SK-N-SH (cell line): ENCODE data around the gene CFAP126. TPM values are rescaled to one million over a fixed set of nuclear protein-coding genes. Genes with fewer than 3 reads are reported as not detected.
A peak's percentile ranks its signal among the peaks of the same experiment; 100 is the strongest.

Source experiments
- CTCF ChIA-PET: fragments of 300-600, 350-600 bp; formaldehyde crosslinking; extraction: SDS; loops from one replicate; lab custom pipeline; 2021; lab: Yijun Ruan, JAX
- POLR2A ChIA-PET: fragments of 350-600 bp; sonication (Branson Sonifier 250); formaldehyde crosslinking; extraction: SDS; loops from one replicate; lab custom pipeline; 2020; ENCODE audit warnings: antibody characterized with exemption, inconsistent platforms; lab: Yijun Ruan, JAX
- DNase-seq: peaks from one replicate; pipeline ENCODE4 v3.0.0; 2012
- H2AFZ ChIP-seq: fragments of 200-600 bp; sonication (generic); 2 replicates; pipeline ENCODE4 v1.8.1; 2016; ENCODE audit warnings: antibody characterized with exemption, mild to moderate bottlenecking, low read depth
- H3F3A ChIP-seq: fragments of 200-600 bp; sonication (generic); replicated peaks from 2 replicates; pipeline ENCODE3; 2016; ENCODE audit warnings: antibody characterized with exemption, mild to moderate bottlenecking; ENCODE audit not compliant: insufficient read depth
- H3K27ac ChIP-seq, 2 experiments: fragments of 200-500 bp in 1 of 2; fragments of 200-600 bp in 1 of 2; sonication (Bioruptor generic) in 1 of 2; sonication (generic), shearing (Covaris generic) in 1 of 2; 2 replicates each; pipeline versions ENCODE4 v1.5.1 to v1.6.1; 2014 to 2016; ENCODE audit warnings: low read depth in 2 of 2, inconsistent platforms in 1 of 2, low read length in 1 of 2, mild to moderate bottlenecking in 1 of 2, mixed read lengths in 1 of 2
- H3K27me3 ChIP-seq: fragments of 200-600 bp; sonication (generic), shearing (Covaris generic); 2 replicates; pipeline ENCODE4 v1.6.1; 2016; ENCODE audit warnings: mixed run types; ENCODE audit not compliant: insufficient read depth
- H3K36me3 ChIP-seq, 2 experiments: fragments of 200-500 bp in 1 of 2; fragments of 200-600 bp in 1 of 2; sonication (Bioruptor generic) in 1 of 2; sonication (generic) in 1 of 2; replicated peaks in 1 of 2; 2 replicates each; pipeline versions ENCODE3 to v1.5.1; 2014 to 2016; ENCODE audit warnings: low read length in 1 of 2, mild to moderate bottlenecking in 1 of 2; ENCODE audit not compliant: insufficient read depth in 2 of 2, control insufficient read depth in 1 of 2
- H3K4me1 ChIP-seq, 2 experiments: fragments of 200-500 bp in 1 of 2; fragments of 200-600 bp in 1 of 2; sonication (Bioruptor generic) in 1 of 2; sonication (generic), shearing (Covaris generic) in 1 of 2; 2 replicates each; pipeline versions ENCODE4 v1.5.1 to v1.6.1; 2014 to 2016; ENCODE audit warnings: low read depth in 1 of 2, low read length in 1 of 2, mixed run types in 1 of 2; ENCODE audit not compliant: insufficient read depth in 2 of 2, control insufficient read depth in 1 of 2
- H3K4me2 ChIP-seq: fragments of 200-600 bp; sonication (generic), shearing (Covaris generic); 2 replicates; pipeline ENCODE4 v1.6.1; 2017; ENCODE audit warnings: mixed run types
- H3K4me3 ChIP-seq, 2 experiments: fragments of 200-500 bp in 1 of 2; fragments of 200-600 bp in 1 of 2; sonication (Bioruptor generic) in 1 of 2; sonication (generic), shearing (Covaris generic) in 1 of 2; 2 replicates each; pipeline versions ENCODE4 v1.5.1 to v1.8.1; 2014 to 2016; ENCODE audit warnings: low read depth in 2 of 2, inconsistent platforms in 1 of 2, low read length in 1 of 2, mild to moderate bottlenecking in 1 of 2, mixed read lengths in 1 of 2, moderate library complexity in 1 of 2
- H3K79me2 ChIP-seq: fragments of 200-600 bp; sonication (generic); 2 replicates; pipeline ENCODE4 v1.8.1; 2017; ENCODE audit warnings: mild to moderate bottlenecking; ENCODE audit not compliant: insufficient read depth
- H3K9ac ChIP-seq: fragments of 200-600 bp; sonication (generic); 2 replicates; pipeline ENCODE4 v1.6.1; 2017; ENCODE audit warnings: mixed run types
- H3K9me2 ChIP-seq: fragments of 200-600 bp; sonication (generic); 2 replicates; pipeline ENCODE4 v1.6.1; 2017; ENCODE audit warnings: mixed run types
- H3K9me3 ChIP-seq: fragments of 200-600 bp; sonication (generic); 2 replicates; pipeline ENCODE4 v1.6.1; 2017; ENCODE audit warnings: mixed run types, mild to moderate bottlenecking, moderate library complexity
- H4K20me1 ChIP-seq: fragments of 200-600 bp; sonication (generic); 2 replicates; pipeline ENCODE4 v1.6.1; 2017; ENCODE audit warnings: mild to moderate bottlenecking, mixed run types; ENCODE audit not compliant: insufficient read depth
- CHD2 ChIP-seq: fragments of 150-350 bp; IDR thresholded peaks from 2 replicates; pipeline ENCODE4 v1.6.1; 2018; ENCODE audit warnings: low read length; ENCODE audit not compliant: partially characterized antibody
- ELF1 ChIP-seq: IDR thresholded peaks from 2 replicates; pipeline ENCODE4 v1.4.0; 2012
- EP300 ChIP-seq, 2 experiments: IDR thresholded peaks; 2 replicates each; pipeline versions ENCODE4 v1.4.0 to v1.6.1; 2012; ENCODE audit warnings: borderline replicate concordance in 1 of 2, low read depth in 1 of 2, low read length in 1 of 2
- FOSL2 ChIP-seq: IDR thresholded peaks from 2 replicates; pipeline ENCODE4 v1.4.0; 2012; ENCODE audit warnings: low read depth, mild to moderate bottlenecking, moderate library complexity, borderline replicate concordance
- FOXJ3 ChIP-seq: sonication (generic); formaldehyde crosslinking; IDR thresholded peaks from 2 replicates; pipeline ENCODE4 v1.5.1; 2020; ENCODE audit warnings: mild to moderate bottlenecking, missing genetic modification reagents
- FOXM1 ChIP-seq: IDR thresholded peaks from 2 replicates; pipeline ENCODE4 v1.4.0; 2012; ENCODE audit warnings: low read depth, mild to moderate bottlenecking
- GABPA ChIP-seq: IDR thresholded peaks from 2 replicates; pipeline ENCODE4 v1.4.0; 2012; ENCODE audit warnings: low read depth, mild to moderate bottlenecking
- GATA2 ChIP-seq: sonication (generic); formaldehyde crosslinking; IDR thresholded peaks from 2 replicates; pipeline ENCODE4 v1.5.0; 2020; ENCODE audit warnings: mild to moderate bottlenecking, missing genetic modification reagents
- JUND ChIP-seq: IDR thresholded peaks from 2 replicates; pipeline ENCODE4 v1.4.0; 2012
- MEF2A ChIP-seq: IDR thresholded peaks from 2 replicates; pipeline ENCODE4 v1.4.0; 2012; ENCODE audit warnings: low read depth, borderline replicate concordance
- MXI1 ChIP-seq: IDR thresholded peaks from 2 replicates; pipeline ENCODE4 v1.6.1; 2012; ENCODE audit warnings: mild to moderate bottlenecking, low read depth, low read length, improper control_type of control experiment
- NFIC ChIP-seq: IDR thresholded peaks from 2 replicates; pipeline ENCODE4 v1.4.0; 2012; ENCODE audit warnings: borderline replicate concordance
- NRF1 ChIP-seq: IDR thresholded peaks from 2 replicates; pipeline ENCODE4 v1.6.1; 2012; ENCODE audit warnings: low read depth, mild to moderate bottlenecking, low read length
- POLR2AphosphoS5 ChIP-seq: IDR thresholded peaks from 2 replicates; pipeline ENCODE4 v1.6.1; 2012; ENCODE audit warnings: low read depth, low read length
- RCOR1 ChIP-seq: fragments of 150-350 bp; IDR thresholded peaks from 2 replicates; pipeline ENCODE4 v1.6.1; 2017; ENCODE audit warnings: antibody characterized with exemption, low read length
- SIN3A ChIP-seq: IDR thresholded peaks from 2 replicates; pipeline ENCODE4 v1.6.1; 2012; ENCODE audit warnings: low read depth, mild to moderate bottlenecking, low read length, moderate library complexity, borderline replicate concordance
- SMC3 ChIP-seq: IDR thresholded peaks from 2 replicates; pipeline ENCODE4 v1.6.1; 2012; ENCODE audit warnings: low read depth, low read length, improper control_type of control experiment
- TAF1 ChIP-seq: IDR thresholded peaks from 2 replicates; pipeline ENCODE4 v1.6.1; 2012; ENCODE audit warnings: low read depth, mild to moderate bottlenecking, low read length, moderate library complexity, borderline replicate concordance
- TCF12 ChIP-seq: IDR thresholded peaks from 2 replicates; pipeline ENCODE4 v1.4.0; 2012
- TEAD4 ChIP-seq: IDR thresholded peaks from 2 replicates; pipeline ENCODE4 v1.4.0; 2012; ENCODE audit warnings: mild to moderate bottlenecking, borderline replicate concordance; ENCODE audit not compliant: insufficient read depth
- YY1 ChIP-seq: IDR thresholded peaks from 2 replicates; pipeline ENCODE4 v1.4.0; 2012; ENCODE audit warnings: low read depth, mild to moderate bottlenecking
- ZBTB33 ChIP-seq: IDR thresholded peaks from 2 replicates; pipeline ENCODE4 v1.4.0; 2012; ENCODE audit warnings: low read depth, borderline replicate concordance
- WGBS: methylation state at CpG from one replicate; pipeline ENCODE4 v1.1.6; 2017; ENCODE audit warnings: low lambda C conversion rate; 5-methylcytosine and 5-hydroxymethylcytosine counted together
- polyA plus RNA-seq, 3 experiments: library from polyadenylated mRNA; depleted of rRNA; stranded (reverse); fragments of >200 nt; gene quantifications; 2 replicates each; pipeline ENCODE4 v1.2.3, GENCODE V29; 2012
- TF ChIP-seq, protein P1 (sequence below): fragments of 200-600 bp; sonication (generic); IDR thresholded peaks from 2 replicates; pipeline ENCODE4 v1.6.1; 2017; ENCODE audit warnings: antibody characterized with exemption, mild to moderate bottlenecking, moderate library complexity
- TF ChIP-seq, protein P2 (sequence below): fragments of 150-350 bp; IDR thresholded peaks from 2 replicates; pipeline ENCODE4 v1.6.1; 2016; ENCODE audit warnings: mild to moderate bottlenecking, low read depth, low read length
- TF ChIP-seq, protein P3 (sequence below): IDR thresholded peaks from 2 replicates; pipeline ENCODE4; 2012
- TF ChIP-seq, protein P4 (sequence below): IDR thresholded peaks from 2 replicates; pipeline ENCODE4 v1.4.0; 2012; ENCODE audit warnings: low read depth

Gene CFAP126
- polyA plus RNA-seq, 1 of the 3 experiments (the other 2 are of a cell fraction), result not detected

DNA sequence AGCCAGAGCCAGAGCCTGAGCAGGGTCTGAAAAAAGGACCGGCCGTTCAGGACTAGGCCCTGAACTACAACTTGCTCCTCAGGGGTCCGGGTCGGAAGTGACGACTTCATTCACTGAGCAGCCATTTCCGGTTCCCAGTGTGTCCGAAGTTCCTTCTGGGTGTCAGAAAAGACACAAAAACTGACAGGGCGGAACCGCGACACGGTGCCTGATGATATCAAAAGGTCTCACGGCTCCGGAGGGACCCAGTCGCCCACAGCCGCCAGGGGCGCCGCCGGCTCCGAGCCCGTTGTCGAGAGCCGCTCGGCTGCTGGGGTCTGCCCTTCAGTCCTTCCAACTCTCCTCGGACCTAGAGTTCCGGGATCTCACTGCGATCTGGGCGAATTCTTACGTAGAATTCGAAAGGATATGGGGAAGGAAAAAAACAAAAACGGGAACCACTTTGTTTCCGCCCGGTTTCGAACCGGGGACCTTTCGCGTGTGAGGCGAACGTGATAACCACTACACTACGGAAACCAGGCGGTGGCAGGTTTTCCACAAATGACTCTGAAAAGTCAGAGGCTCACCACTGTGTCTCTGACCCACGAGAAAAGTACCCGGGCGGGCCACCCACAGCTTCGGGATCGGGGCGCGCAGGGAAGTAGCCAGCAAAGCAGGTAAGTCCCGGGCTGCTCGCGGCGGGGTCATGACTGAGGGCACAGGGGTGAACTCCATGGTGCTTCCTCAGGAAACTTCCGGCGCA is 31.8 kb upstream of the CFAP126 start:
- Histone ChIP-seq H3K9me2 (no peaks in the 10 kb centered on the region), H3K9me3 (no peaks in the 10 kb centered on the region), H3K4me3 (peak overlapping the region; percentile 76 to 89), H3K9ac (peak overlapping the region; percentile 94), H4K20me1 (no peaks in the 10 kb centered on the region), H3F3A (peaks cover 29% of the 10 kb centered on the region), H3K27me3 (no peaks in the 10 kb centered on the region)
- CTCF ChIA-PET, result interaction anchor here (0.6 to 2.4 kb wide), 6 partner anchors 9 to 1121 kb away, joined by 3 to 16 read pairs (median 6); no protein-coding TSS in a partner anchor
- POLR2A ChIA-PET, result no interaction called here
- under 1% methylated on average over 44 of the region's 53 CpGs for WGBS
- peak; percentile 21; the same call in 1 of the 2 replicates for TF ChIP-seq MEF2A
- TF ChIP-seq YY1, result peak; percentile 63; the same call in 1 of the 2 replicates
- 0 out of 2 replicates have a peak, but pooled peaks have one; percentile 4 for TF ChIP-seq TCF12
- TF ChIP-seq, protein P1, sequence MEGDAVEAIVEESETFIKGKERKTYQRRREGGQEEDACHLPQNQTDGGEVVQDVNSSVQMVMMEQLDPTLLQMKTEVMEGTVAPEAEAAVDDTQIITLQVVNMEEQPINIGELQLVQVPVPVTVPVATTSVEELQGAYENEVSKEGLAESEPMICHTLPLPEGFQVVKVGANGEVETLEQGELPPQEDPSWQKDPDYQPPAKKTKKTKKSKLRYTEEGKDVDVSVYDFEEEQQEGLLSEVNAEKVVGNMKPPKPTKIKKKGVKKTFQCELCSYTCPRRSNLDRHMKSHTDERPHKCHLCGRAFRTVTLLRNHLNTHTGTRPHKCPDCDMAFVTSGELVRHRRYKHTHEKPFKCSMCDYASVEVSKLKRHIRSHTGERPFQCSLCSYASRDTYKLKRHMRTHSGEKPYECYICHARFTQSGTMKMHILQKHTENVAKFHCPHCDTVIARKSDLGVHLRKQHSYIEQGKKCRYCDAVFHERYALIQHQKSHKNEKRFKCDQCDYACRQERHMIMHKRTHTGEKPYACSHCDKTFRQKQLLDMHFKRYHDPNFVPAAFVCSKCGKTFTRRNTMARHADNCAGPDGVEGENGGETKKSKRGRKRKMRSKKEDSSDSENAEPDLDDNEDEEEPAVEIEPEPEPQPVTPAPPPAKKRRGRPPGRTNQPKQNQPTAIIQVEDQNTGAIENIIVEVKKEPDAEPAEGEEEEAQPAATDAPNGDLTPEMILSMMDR, result peak; percentile 55
- TF ChIP-seq, protein P2, sequence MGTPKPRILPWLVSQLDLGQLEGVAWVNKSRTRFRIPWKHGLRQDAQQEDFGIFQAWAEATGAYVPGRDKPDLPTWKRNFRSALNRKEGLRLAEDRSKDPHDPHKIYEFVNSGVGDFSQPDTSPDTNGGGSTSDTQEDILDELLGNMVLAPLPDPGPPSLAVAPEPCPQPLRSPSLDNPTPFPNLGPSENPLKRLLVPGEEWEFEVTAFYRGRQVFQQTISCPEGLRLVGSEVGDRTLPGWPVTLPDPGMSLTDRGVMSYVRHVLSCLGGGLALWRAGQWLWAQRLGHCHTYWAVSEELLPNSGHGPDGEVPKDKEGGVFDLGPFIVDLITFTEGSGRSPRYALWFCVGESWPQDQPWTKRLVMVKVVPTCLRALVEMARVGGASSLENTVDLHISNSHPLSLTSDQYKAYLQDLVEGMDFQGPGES, result no peak
- 0 out of 2 replicates have a peak, but pooled peaks have one; percentile 14 for TF ChIP-seq ZBTB33
- peak; percentile 16; the same call in 1 of the 2 replicates for TF ChIP-seq NFIC
- TF ChIP-seq NRF1, result no peak
- TF ChIP-seq, protein P3, sequence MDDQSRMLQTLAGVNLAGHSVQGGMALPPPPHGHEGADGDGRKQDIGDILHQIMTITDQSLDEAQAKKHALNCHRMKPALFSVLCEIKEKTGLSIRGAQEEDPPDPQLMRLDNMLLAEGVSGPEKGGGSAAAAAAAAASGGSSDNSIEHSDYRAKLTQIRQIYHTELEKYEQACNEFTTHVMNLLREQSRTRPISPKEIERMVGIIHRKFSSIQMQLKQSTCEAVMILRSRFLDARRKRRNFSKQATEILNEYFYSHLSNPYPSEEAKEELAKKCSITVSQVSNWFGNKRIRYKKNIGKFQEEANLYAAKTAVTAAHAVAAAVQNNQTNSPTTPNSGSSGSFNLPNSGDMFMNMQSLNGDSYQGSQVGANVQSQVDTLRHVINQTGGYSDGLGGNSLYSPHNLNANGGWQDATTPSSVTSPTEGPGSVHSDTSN, result no peak; the same call in 1 of the 2 replicates
- no peak for TF ChIP-seq SMC3
- TF ChIP-seq GABPA, result peak; percentile 84
- 0 out of 2 replicates have a peak, but pooled peaks have one; percentile 19 for TF ChIP-seq GATA2 (CRISPR knock-in tag)
- peak; percentile 29; the same call in 1 of the 2 replicates for TF ChIP-seq ELF1
- peak; percentile 88 for TF ChIP-seq POLR2AphosphoS5
- peak; percentile 34 for TF ChIP-seq CHD2
- no peak for TF ChIP-seq MXI1
- peak in 1 of 2 experiments; percentile 14; a peak in 1 of 4 replicates for TF ChIP-seq EP300 (IDR thresholded peaks at IDR 0.05; ENCODE audit: borderline replicate concordance in 1 of 2, low read depth in 1 of 2, low read length in 1 of 2)
- TF ChIP-seq, protein P4, sequence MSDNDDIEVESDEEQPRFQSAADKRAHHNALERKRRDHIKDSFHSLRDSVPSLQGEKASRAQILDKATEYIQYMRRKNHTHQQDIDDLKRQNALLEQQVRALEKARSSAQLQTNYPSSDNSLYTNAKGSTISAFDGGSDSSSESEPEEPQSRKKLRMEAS, result peak; percentile 16; the same call in 1 of the 2 replicates
- TF ChIP-seq FOXM1, result no peak
- TF ChIP-seq SIN3A, result 0 out of 2 replicates have a peak, but pooled peaks have one; percentile 36
- TF ChIP-seq JUND, result 0 out of 2 replicates have a peak, but pooled peaks have one; percentile 1
- TF ChIP-seq RCOR1, result peak; percentile 30; the same call in 1 of the 2 replicates
- peak; percentile 92 for TF ChIP-seq TEAD4
- 0 out of 2 replicates have a peak, but pooled peaks have one; percentile 64 for TF ChIP-seq FOXJ3 (CRISPR knock-in tag)
- TF ChIP-seq TAF1, result peak; percentile 76; the same call in 1 of the 2 replicates
- TF ChIP-seq FOSL2, result peak; percentile 71
- TF ChIP-seq, all 33 proteins: peak for 20
- Histone ChIP-seq H3K4me1 (peaks cover 2 to 6% of the 10 kb centered on the region in 2 experiments; a peak in 2 of 4 replicates), H3K36me3 (no peaks in the 10 kb centered on the region), H3K4me2 (peak overlapping the region; percentile 85), H3K27ac (peak overlapping the region; percentile 98 to 100), H2AFZ (peak overlapping the region; percentile 86), H3K79me2 (no peaks in the 10 kb centered on the region)
- DNase-seq, result peak; percentile 86
